SH-SY5Y (cell line): ENCODE results near the gene IGFBP4.

Experiments
- GATA2 ChIP-seq: IDR thresholded peaks from 2 replicates; pipeline ENCODE4 v1.6.1; 2011; ENCODE audit warnings: mild to moderate bottlenecking, low read depth, low read length
- GATA3 ChIP-seq: IDR thresholded peaks from 2 replicates; pipeline ENCODE4 v1.6.1; 2011; ENCODE audit warnings: low read depth, mild to moderate bottlenecking, low read length, moderate library complexity

GRCh38 chr17:40410082-40410481 lies 33.2 kb upstream of the IGFBP4 start:
- TF ChIP-seq GATA2, result no peak
- no peak for TF ChIP-seq GATA3
